ENCODE results near the gene SLC22A31.

DNA sequence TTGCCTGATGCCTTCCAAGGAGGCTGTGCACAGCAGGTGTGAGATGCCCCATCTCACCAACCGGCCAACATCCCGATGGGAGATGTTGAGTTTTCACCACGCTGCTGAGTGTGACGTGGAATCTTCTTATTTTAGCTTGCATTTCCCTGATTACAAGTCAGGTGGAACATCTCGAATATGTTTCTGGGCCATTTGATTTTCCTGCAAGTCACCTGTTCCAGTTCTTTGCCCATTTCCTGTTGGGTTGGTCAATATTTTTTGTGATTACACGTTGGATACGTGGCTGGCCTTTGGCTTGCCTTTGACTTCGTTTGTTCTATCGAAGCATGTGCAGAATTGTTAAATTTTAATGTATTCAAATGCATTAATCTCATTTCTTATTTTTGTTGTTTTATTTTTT, 37.0 kb downstream of the SLC22A31 start:
- TF ChIP-seq, protein P1, sequence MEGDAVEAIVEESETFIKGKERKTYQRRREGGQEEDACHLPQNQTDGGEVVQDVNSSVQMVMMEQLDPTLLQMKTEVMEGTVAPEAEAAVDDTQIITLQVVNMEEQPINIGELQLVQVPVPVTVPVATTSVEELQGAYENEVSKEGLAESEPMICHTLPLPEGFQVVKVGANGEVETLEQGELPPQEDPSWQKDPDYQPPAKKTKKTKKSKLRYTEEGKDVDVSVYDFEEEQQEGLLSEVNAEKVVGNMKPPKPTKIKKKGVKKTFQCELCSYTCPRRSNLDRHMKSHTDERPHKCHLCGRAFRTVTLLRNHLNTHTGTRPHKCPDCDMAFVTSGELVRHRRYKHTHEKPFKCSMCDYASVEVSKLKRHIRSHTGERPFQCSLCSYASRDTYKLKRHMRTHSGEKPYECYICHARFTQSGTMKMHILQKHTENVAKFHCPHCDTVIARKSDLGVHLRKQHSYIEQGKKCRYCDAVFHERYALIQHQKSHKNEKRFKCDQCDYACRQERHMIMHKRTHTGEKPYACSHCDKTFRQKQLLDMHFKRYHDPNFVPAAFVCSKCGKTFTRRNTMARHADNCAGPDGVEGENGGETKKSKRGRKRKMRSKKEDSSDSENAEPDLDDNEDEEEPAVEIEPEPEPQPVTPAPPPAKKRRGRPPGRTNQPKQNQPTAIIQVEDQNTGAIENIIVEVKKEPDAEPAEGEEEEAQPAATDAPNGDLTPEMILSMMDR (IDR thresholded peaks at IDR 0.05; ENCODE audit: low read length): no peak
- no peak for TF ChIP-seq EZH2 (IDR thresholded peaks at IDR 0.05; ENCODE audit: borderline replicate concordance, low read length)

All from OCI-LY1 (cell line).